ENCODE measurements around the gene FBXO11.

- no peak for TF ChIP-seq POLR2AphosphoS5 (IDR thresholded peaks at IDR 0.05)
- TF ChIP-seq CTCF (IDR thresholded peaks at IDR 0.05), result no peak
- TF ChIP-seq POLR2A (IDR thresholded peaks at IDR 0.05; ENCODE audit: low read depth), result no peak
- TF ChIP-seq EP300 (IDR thresholded peaks at IDR 0.05), result no peak
Observed at GRCh38 chr2:47903781-47904490, 2.4 kb downstream of the FBXO11 start.
